Sigmoid colon (tissue), 4 donors: ENCODE measurements around the gene KEAP1.

ENCODE experiments used
- EP300 ChIP-seq, 4 donors: sonication (generic); formaldehyde crosslinking; IDR thresholded peaks; one replicate each; pipeline ENCODE4 v1.6.1; 2017; ENCODE audit warnings: antibody characterized with exemption in 4 of 4
- POLR2A ChIP-seq, 2 donors: fragments of 450-650 bp; IDR thresholded peaks; one replicate each; pipeline ENCODE4 v1.6.1; 2016; ENCODE audit warnings: antibody characterized with exemption in 2 of 2, mild to moderate bottlenecking in 2 of 2, moderate library complexity in 2 of 2
- POLR2AphosphoS5 ChIP-seq, 4 donors: sonication (generic); formaldehyde crosslinking; IDR thresholded peaks; one replicate each; pipeline ENCODE4 v1.6.1; 2017; ENCODE audit warnings: antibody characterized with exemption in 4 of 4
- TF ChIP-seq, protein P1 (sequence below), 4 experiments: fragments of 450-650 bp in 3 of 4; fragments of 200-600 bp in 1 of 4; IDR thresholded peaks; one replicate each; pipeline ENCODE4 v1.5.1; 2016 to 2019; ENCODE audit warnings: antibody characterized with exemption in 4 of 4, mild to moderate bottlenecking in 3 of 4, moderate library complexity in 2 of 4

DNA sequence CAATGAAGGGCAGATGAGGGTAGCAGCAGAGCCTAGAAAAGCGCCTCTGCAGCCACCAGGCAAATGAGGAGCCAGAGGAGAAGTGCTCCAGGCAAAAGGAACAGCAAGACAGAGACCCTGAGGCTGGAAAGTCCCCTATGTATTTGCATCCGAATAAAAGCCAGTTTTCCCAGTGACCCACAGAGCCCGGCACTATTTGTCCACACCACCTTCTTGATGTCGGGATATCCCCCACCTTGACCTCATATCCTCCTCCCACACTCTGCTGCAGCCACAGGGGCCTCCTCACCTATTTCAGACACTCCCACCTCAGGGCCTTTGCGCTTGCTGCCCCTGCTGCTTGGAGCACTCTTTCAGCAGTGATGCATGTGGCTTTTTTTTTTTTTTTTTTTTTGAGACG, 47.2 kb upstream of the KEAP1 start:
- TF ChIP-seq POLR2A (IDR thresholded peaks at IDR 0.05) (no peak), POLR2AphosphoS5 (IDR thresholded peaks at IDR 0.05) (no peak), EP300 (IDR thresholded peaks at IDR 0.05) (no peak)
- TF ChIP-seq, protein P1, sequence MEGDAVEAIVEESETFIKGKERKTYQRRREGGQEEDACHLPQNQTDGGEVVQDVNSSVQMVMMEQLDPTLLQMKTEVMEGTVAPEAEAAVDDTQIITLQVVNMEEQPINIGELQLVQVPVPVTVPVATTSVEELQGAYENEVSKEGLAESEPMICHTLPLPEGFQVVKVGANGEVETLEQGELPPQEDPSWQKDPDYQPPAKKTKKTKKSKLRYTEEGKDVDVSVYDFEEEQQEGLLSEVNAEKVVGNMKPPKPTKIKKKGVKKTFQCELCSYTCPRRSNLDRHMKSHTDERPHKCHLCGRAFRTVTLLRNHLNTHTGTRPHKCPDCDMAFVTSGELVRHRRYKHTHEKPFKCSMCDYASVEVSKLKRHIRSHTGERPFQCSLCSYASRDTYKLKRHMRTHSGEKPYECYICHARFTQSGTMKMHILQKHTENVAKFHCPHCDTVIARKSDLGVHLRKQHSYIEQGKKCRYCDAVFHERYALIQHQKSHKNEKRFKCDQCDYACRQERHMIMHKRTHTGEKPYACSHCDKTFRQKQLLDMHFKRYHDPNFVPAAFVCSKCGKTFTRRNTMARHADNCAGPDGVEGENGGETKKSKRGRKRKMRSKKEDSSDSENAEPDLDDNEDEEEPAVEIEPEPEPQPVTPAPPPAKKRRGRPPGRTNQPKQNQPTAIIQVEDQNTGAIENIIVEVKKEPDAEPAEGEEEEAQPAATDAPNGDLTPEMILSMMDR (IDR thresholded peaks at IDR 0.05), result no peak
